HG02885 (cell line): ENCODE data around the gene ARHGAP11A.
A peak's percentile ranks its signal among the peaks of the same experiment; 100 is the strongest.

Experiments
- ATAC-seq: cut with Tn5 transposase; IDR thresholded peaks from one replicate; pipeline ENCODE4 v1.9.1; 2021; ENCODE audit warnings: mild to moderate bottlenecking; ENCODE audit not compliant: unreplicated experiment, poor library complexity

ARHGAP11A gene

GRCh38 chr15:32656091-32656490 is 40.8 kb downstream of the ARHGAP11A start:
- no peak for ATAC-seq

GRCh38 chr15:32656496-32656895 is 41.2 kb downstream of the ARHGAP11A start:
- no peak for ATAC-seq

- peak; percentile 39 for ATAC-seq
Measured at GRCh38 chr15:32657198-32657883, 42.0 kb downstream of the ARHGAP11A start.

- no peak for ATAC-seq
Measured at GRCh38 chr15:32657941-32658340, 42.6 kb downstream of the ARHGAP11A start.

GRCh38 chr15:32659340-32660155 is 44.2 kb downstream of the ARHGAP11A start:
- no peak for ATAC-seq

- no peak for ATAC-seq
Measured at GRCh38 chr15:32663671-32664070, 48.4 kb downstream of the ARHGAP11A start.

- ATAC-seq = no peak
Measured at GRCh38 chr15:32664796-32665195, 49.5 kb downstream of the ARHGAP11A start.

GRCh38 chr15:32667321-32667720 is 52.0 kb downstream of the ARHGAP11A start:
- ATAC-seq = no peak

GRCh38 chr15:32668942-32669341 is 53.6 kb downstream of the ARHGAP11A start:
- ATAC-seq = no peak

GRCh38 chr15:32669896-32670611 is 54.8 kb downstream of the ARHGAP11A start:
- no peak for ATAC-seq

- ATAC-seq = no peak
Measured at GRCh38 chr15:32670623-32671022, 55.3 kb downstream of the ARHGAP11A start.

- ATAC-seq = no peak
Measured at GRCh38 chr15:32671339-32672325, 56.3 kb downstream of the ARHGAP11A start.

GRCh38 chr15:32674681-32675080 is 59.4 kb downstream of the ARHGAP11A start:
- ATAC-seq = no peak

GRCh38 chr15:32675466-32675865 is 60.2 kb downstream of the ARHGAP11A start:
- ATAC-seq = no peak

GRCh38 chr15:32676169-32676568 is 60.9 kb downstream of the ARHGAP11A start:
- ATAC-seq = no peak

- ATAC-seq = no peak
Measured at GRCh38 chr15:32677238-32677750, 62.0 kb downstream of the ARHGAP11A start.

GRCh38 chr15:32679298-32679690 is 64.0 kb downstream of the ARHGAP11A start:
- no peak for ATAC-seq

GRCh38 chr15:32682569-32682968 is 67.3 kb downstream of the ARHGAP11A start:
- no peak for ATAC-seq

GRCh38 chr15:32682977-32683630 is 67.8 kb downstream of the ARHGAP11A start:
- no peak for ATAC-seq
